Fibroblast of the aortic adventitia (primary cell): ENCODE measurements around the gene LCN6. TPM values are rescaled to one million over a fixed set of nuclear protein-coding genes. Genes with fewer than 3 reads are reported as not detected.
A peak's percentile ranks its signal among the peaks of the same experiment; 100 is the strongest.
"Not testable (repeated sequence)": the region's sequence is repeated elsewhere in the genome, so short reads cannot be mapped to it uniquely, and the experiment has no call there.

ENCODE experiments used
- DNase-seq: peaks from one replicate; pipeline ENCODE4 v3.0.0-alpha.2; 2010; ENCODE audit warnings: low read depth
- H3K4me3 ChIP-seq: 2 replicates; pipeline ENCODE4 v1.5.1; 2011; ENCODE audit warnings: low read depth, mild to moderate bottlenecking, control low read depth, low read length, moderate library complexity
- CTCF ChIP-seq: IDR thresholded peaks from 2 replicates; pipeline ENCODE4 v1.5.1; 2011; ENCODE audit warnings: mild to moderate bottlenecking, low read length, control low read depth, inconsistent platforms; ENCODE audit not compliant: insufficient read depth
- total RNA-seq: library from RNA; depleted of rRNA; stranded (reverse); fragments of >200 nt; gene quantifications from 2 replicates; pipeline ENCODE4 v1.2.3, GENCODE V29; 2012; ENCODE audit warnings: low replicate concordance

LCN6 gene
- total RNA-seq, 1 donor, result not detected

- H3K4me3 ChIP-seq, result peak overlapping the region; percentile 39
- no peak for DNase-seq
- no peak for TF ChIP-seq CTCF
Observed at GRCh38 chr9:136712690-136713544, 35.4 kb downstream of the LCN6 start.

- H3K4me3 ChIP-seq, result peak within 1 kb of the TSS; percentile 39
- no peak for DNase-seq
- TF ChIP-seq CTCF, result no peak
Observed at GRCh38 chr9:136711751-136712689, 36.3 kb downstream of the LCN6 start, which contains the start of gene DIPK1B. DIPK1B (plus strand) TSS chr9:136712572; CDS start chr9:136712666, 94 bp downstream.

DNA sequence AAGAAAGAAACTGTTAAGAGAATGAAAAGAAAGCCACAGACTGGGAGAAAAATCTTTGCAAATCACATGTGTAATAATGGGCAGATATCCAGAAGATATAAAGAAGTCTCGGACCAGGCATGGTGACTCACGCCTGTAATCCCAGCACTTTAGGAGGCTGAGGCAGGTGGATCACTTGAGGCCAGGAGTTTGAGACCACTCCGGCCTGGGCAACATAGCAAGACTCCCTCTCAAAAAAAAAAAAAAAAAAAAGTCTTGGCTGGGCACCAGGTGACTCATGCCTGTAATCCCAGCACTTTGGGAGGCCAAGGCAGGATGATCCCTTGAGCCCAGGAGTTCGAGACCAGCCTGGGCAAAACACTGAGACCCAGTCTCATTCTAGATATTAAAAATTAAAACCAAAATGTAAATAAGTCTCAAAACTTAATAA, 37.1 kb downstream of the LCN6 start:
- H3K4me3 ChIP-seq, result not testable (repeated sequence)
- DNase-seq, result peak; percentile 71

- no peak for TF ChIP-seq CTCF
- no peak for DNase-seq
- H3K4me3 ChIP-seq, result no peak overlapping the region
Observed at GRCh38 chr9:136710543-136710942, 37.8 kb downstream of the LCN6 start.

DNA sequence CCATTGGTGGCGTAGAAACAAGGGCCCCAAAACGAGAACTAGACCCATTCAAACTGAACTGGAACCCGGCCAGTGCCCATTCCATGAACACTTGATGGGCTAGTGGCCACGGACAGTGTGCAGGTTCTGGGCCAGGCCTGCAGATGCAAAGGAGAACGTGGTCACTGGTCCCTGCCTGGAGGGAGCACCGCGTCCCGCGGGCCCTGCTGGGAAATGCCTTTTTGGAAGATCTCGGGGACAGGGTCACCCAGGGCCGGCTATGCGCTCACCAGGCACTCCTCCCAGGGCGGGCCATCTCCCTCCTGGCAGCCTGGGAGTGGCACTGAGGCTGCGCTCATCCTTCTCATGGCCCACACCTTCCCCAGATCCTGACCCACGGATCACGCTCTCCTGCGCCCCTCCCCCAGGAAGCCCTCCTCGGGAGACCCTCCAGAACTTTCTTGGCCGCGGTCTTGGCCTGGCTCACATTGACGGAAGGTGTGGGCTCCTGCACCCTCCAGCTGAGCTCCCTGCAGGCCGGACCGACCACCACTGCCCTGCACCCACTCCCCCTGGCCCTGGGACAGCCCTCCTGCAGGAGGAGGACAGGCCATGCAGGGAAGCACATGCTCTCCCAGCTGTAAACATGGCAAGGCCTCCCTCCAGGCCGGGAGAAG, 38.7 kb downstream of the LCN6 start:
- H3K4me3 ChIP-seq, result no peak overlapping the region
- no peak for TF ChIP-seq CTCF
- no peak for DNase-seq

DNA sequence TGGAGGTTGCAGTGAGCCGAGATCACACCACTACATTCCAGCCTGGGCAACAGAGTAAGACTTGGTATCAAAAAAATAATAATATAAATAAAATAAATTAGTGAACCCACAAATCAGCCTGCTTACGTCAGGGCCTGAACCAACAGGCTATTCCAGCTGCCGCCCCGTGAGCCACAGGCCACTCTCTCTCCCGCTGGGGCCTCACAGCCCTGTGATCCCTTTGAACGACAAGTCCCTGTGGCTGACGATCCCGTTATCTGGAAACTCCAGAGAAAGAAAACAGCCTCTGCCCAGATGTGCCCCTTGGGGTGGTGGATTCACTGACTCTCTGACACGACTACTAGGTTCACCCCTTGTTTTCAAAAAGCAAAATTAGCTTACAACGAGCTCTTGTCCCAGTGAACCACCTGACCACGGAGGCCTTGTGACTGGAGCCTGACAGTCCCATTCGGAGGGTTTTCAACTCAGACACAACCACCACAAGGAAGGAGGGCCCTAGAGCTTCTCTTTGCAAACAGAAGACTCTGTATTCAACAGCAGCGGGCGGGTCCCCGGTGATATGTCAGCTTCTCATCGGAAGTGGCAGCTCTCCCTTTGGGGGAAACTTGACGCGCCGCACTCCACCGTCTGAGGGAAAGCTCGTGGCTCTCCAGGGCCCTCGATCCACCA, 40.3 kb downstream of the LCN6 start:
- DNase-seq, result no peak
- no peak for TF ChIP-seq CTCF
- no peak overlapping the region for H3K4me3 ChIP-seq
